Bone marrow (tissue), 2 donors: ENCODE results near the gene KRTAP21-2.
"Not testable (repeated sequence)": the region's sequence is repeated elsewhere in the genome, so short reads cannot be mapped to it uniquely, and the experiment has no call there.

Source experiments
- DNase-seq, 2 donors: peaks; one replicate each; lab custom pipeline; 2025; lab: John Stamatoyannopoulos, UW

KRTAP21-2 gene

GRCh38 chr21:30747159-30747558 lies at the start of gene KRTAP21-2:
Gene KRTAP21-2 (minus strand): TSS chr21:30747259. CDS start chr21:30747202, 57 bp downstream.
- DNase-seq = no peak

GRCh38 chr21:30793581-30794314 lies 46.7 kb upstream of the KRTAP21-2 start:
- DNase-seq = no peak

DNA sequence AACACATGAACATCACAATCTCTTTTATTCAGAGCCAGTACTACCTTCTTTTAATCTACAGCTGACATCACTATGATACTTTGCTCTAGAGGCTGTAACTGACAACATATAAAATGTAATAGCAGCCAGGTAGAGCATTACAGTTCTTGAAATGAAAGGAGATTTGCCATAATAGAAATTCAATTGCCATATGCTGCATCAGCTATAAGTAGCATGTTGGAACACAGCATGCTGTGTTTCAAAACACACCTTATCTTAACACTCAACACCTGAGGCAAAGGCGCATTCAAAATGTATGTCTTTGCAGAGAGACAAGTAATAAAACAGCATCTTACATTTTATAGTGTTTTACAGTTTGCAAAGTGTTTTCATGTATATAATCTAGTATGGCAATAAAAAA lies 32.2 kb upstream of the KRTAP21-2 start:
- DNase-seq = no peak

DNA sequence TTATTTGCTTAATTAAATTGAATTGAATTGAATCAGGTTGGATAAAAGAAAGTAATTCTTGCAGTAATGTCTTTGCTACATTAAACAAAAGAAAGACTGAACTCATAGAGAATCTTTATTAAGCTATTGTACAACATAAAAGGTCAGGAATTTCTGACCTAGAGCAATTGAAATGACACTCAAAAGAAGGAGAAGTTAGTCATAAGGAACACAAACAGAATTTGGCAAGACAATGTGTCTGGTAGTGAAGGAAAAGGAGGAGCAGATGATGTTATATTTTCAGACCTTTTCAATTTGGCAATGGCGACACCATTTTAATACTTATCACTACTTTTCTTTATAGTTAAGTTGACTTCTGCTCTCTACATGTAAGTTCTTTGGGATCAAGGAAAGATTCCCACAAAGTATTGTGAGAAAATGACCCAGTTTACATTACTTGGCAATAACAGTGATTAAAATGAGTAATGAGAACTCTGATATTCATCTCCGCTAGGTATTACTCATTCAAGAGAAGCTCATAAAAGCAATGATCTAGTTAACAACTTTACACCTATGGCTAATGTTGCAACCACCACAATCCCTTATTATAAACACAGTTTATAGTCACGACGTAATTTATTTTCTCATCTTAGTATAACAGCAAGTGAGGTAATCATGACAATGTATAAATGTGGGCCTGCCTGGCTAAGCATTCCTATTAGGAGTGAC lies 22.8 kb upstream of the KRTAP21-2 start:
- no peak for DNase-seq

DNA sequence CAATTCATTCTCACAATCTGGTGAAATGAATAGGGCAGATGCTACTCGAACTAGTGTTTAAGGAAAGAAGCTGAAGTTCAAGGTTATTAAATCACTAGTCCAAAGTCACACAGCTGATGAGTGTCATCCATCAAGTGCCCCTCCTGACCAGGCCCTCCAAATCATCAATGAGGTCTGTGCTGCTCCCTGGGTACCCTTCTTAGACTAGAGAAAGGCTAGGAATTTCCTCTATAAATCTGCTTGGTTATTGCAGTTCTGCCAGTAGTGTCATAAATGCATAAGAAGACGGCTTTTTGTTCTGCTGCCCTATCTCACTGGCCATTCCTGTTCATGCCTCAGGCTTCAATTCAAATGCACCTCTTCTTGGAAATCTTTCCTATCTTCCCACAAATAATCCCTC lies 13.7 kb upstream of the KRTAP21-2 start:
- no peak for DNase-seq

- no peak for DNase-seq
These were observed 11.2 kb upstream of the KRTAP21-2 start for GRCh38 chr21:30758306-30758705.

DNA sequence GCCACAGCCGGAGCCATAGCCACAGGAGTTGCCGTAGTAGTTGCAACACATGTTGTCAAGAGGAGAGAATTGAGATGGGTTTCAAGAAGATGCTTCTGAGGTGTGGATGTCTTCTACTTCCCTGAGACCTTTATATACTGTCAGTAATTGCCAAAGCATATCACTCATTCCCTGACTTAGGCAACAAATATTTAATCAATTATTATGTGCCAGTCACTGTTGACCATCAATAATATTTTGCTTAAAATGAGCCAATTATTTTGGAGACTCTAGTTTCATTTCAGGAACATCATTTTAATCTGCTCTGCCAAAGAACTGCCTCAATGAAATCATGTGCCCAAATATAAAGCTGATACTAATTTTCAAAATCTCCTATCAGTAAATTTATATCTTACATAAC lies 8.3 kb upstream of the KRTAP21-2 start, which contains the start of gene KRTAP21-1:
Gene KRTAP21-1 (minus strand): TSS at position 101 of the 400 bp plus-strand sequence. CDS start 50 bp downstream, at position 51.
- not testable (repeated sequence) for DNase-seq

- DNase-seq = no peak
These were observed 6.6 kb downstream of the KRTAP21-2 start for GRCh38 chr21:30740462-30740861.

GRCh38 chr21:30733026-30733425 lies 14.0 kb downstream of the KRTAP21-2 start:
- DNase-seq = no peak

- DNase-seq = no peak
These were observed 20.3 kb downstream of the KRTAP21-2 start for GRCh38 chr21:30726726-30727125.

DNA sequence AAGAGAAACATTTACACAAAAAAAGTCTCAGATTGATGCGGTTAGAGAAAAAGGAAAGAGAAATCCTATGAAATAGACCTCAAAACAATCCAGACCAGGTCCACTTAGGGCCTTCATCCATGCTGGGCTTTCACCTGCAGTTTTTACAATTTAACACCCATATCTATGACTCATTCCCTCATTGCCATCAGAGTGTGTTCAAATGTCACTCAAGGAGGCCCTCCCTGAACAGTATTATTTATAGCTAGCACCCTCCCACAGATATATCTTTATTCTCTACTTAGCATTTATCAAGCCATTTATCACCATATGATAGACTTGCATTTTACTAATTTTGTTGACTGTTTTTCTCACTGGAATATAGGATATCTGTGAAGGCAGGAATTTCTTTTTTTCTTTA lies 27.7 kb downstream of the KRTAP21-2 start:
- DNase-seq = no peak

DNA sequence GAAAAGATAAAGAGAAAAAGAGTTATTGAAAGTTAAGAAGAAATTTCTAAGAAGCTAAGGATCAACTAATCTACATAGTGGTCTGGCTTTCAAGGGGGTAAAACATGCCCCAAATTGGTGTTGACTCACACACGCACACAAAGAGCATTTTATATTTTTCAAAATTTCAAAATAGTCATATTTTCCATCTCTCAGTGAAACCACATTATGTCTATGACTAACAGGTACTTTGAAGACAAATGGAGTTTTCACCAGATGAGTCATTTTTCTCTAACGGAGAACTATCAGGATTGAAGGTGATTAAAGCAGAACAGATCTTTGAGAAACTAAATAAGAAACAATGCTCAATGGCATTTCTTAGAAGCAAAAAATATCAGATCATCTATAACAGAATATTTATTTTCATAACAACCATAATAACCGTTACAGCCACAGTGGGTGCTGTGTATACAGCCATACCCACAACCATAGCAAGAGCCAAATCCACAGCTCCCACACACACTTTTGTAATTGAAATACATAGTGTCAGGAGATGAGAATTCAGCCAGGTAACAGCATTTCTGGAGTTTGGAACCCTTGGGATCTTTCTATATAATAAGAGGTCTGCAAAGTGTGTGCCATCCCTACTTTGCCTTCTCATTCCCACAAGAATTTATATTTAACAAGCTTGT lies 28.7 kb downstream of the KRTAP21-2 start, which contains the start of gene KRTAP21-3:
Gene KRTAP21-3 (minus strand): TSS at position 539 of the 671 bp plus-strand sequence. CDS start 18 bp downstream, at position 521.
- DNase-seq = no peak

GRCh38 chr21:30717105-30717504 lies 30.0 kb downstream of the KRTAP21-2 start:
- no peak for DNase-seq

GRCh38 chr21:30714946-30715345 lies 32.1 kb downstream of the KRTAP21-2 start:
- no peak for DNase-seq

GRCh38 chr21:30714456-30714855 lies 32.6 kb downstream of the KRTAP21-2 start:
- DNase-seq = no peak

- no peak for DNase-seq
These were observed 33.3 kb downstream of the KRTAP21-2 start for GRCh38 chr21:30713766-30714165.

DNA sequence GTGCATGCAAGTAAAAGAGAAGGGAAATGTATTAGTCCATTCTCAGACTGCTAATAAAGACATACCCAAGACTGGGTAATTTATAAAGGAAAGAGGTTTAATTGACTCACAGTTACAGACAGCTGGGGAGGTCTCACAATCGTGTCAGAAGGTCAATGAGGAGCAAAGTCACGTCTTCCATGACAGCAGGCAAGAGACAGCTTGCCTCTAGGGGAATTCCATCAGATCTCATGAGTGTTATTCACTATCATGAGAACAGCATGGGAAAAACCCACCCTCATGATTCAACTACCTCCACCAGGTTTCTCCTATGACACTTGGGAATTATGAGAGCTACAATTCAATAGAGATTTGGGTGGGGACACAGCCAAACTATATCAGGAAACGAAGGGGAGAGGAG lies 36.6 kb downstream of the KRTAP21-2 start:
- DNase-seq = no peak

GRCh38 chr21:30707409-30707808 lies 39.6 kb downstream of the KRTAP21-2 start:
- no peak for DNase-seq
